IPS DF 19.7 (cell line): ENCODE results near the gene ARHGDIA.

Experiments
- DNase-seq: peaks from one replicate; pipeline ENCODE4 v3.0.0-alpha.2; 2013; ENCODE audit warnings: low read depth, low spot score

ARHGDIA gene

GRCh38 chr17:81906476-81907218, 35.5 kb upstream of the ARHGDIA start:
- DNase-seq: no peak

GRCh38 chr17:81905993-81906392, 34.9 kb upstream of the ARHGDIA start:
- no peak for DNase-seq

- no peak for DNase-seq
Observed at GRCh38 chr17:81905424-81905875, 34.3 kb upstream of the ARHGDIA start.

- DNase-seq: no peak
Observed at GRCh38 chr17:81904600-81905423, 33.7 kb upstream of the ARHGDIA start.

- DNase-seq: no peak
Observed at GRCh38 chr17:81903896-81904599, 32.9 kb upstream of the ARHGDIA start.

- no peak for DNase-seq
Observed at GRCh38 chr17:81903415-81903831, 32.3 kb upstream of the ARHGDIA start.

- no peak for DNase-seq
Observed at GRCh38 chr17:81902653-81903414, 31.7 kb upstream of the ARHGDIA start.

GRCh38 chr17:81902023-81902652, 31.0 kb upstream of the ARHGDIA start, which contains the start of gene NPB:
Gene NPB, plus strand, starts transcription at chr17:81902238. Its CDS starts 40 bp downstream, at chr17:81902278.
- no peak for DNase-seq

GRCh38 chr17:81901167-81902022, 30.3 kb upstream of the ARHGDIA start:
- DNase-seq: no peak

- DNase-seq: no peak
Observed at GRCh38 chr17:81900181-81900820, 29.2 kb upstream of the ARHGDIA start.

- no peak for DNase-seq
Observed at GRCh38 chr17:81899514-81900166, 28.5 kb upstream of the ARHGDIA start.

- DNase-seq: no peak
Observed at GRCh38 chr17:81898885-81899284, 27.7 kb upstream of the ARHGDIA start.

- no peak for DNase-seq
Observed at GRCh38 chr17:81898029-81898866, 27.1 kb upstream of the ARHGDIA start.

GRCh38 chr17:81895400-81895799, 24.3 kb upstream of the ARHGDIA start:
- no peak for DNase-seq

- no peak for DNase-seq
Observed at GRCh38 chr17:81891303-81891552, 20.1 kb upstream of the ARHGDIA start.

GRCh38 chr17:81890447-81891302, 19.5 kb upstream of the ARHGDIA start:
- DNase-seq: no peak

- DNase-seq: no peak
Observed at GRCh38 chr17:81889602-81890001, 18.5 kb upstream of the ARHGDIA start.
